T-cell (primary cell): Measurements from ENCODE around the gene FGGY. TPM values are rescaled to one million over a fixed set of nuclear protein-coding genes. Genes with fewer than 3 reads are reported as not detected.

ENCODE experiments used
- ATAC-seq, 4 experiments: fragments of 200-7000 bp in 3 of 4; fragments of 150-1000 bp in 1 of 4; cut with Tn5 transposase; replicated peaks in 1 of 4; 1 replicate in 3 of 4; 2 replicates in 1 of 4; pipeline ENCODE4 v1.10.0; 2021; ENCODE audit warnings: moderate library complexity in 3 of 4, mild to moderate bottlenecking in 2 of 4, moderate number of reproducible peaks in 1 of 4
- CTCF ChIA-PET, 2 donors: fragments of 300-600 bp; sonication (Branson Sonifier 250); formaldehyde crosslinking; loops; one replicate each; lab custom pipeline; 2022; ENCODE audit warnings: antibody characterized with exemption in 2 of 2; lab: Charles Lee
- POLR2A ChIA-PET, 2 donors: fragments of 300-600 bp; sonication (Branson Sonifier 250); formaldehyde crosslinking; loops; one replicate each; lab custom pipeline; 2022; ENCODE audit warnings: antibody characterized with exemption in 2 of 2; lab: Charles Lee
- DNase-seq, 35 experiments: peaks; one replicate each; pipeline versions ENCODE4 v3.0.0 to v3.0.0-alpha.2; 2013 to 2023
- H3K27ac ChIP-seq: one replicate; pipeline ENCODE4 v1.5.1; 2013; ENCODE audit warnings: low read length
- H3K27me3 ChIP-seq, 2 experiments: replicated peaks in 1 of 2; 1 replicate in 1 of 2; 2 replicates in 1 of 2; pipeline versions ENCODE4 v1.6.1 to v1.7.0; 2013; ENCODE audit warnings: low read length in 1 of 2, mixed read lengths in 1 of 2; ENCODE audit not compliant: control insufficient read depth in 2 of 2, insufficient read depth in 2 of 2; ENCODE audit errors: extremely low read depth in 1 of 2
- H3K36me3 ChIP-seq, 2 donors: 1 replicate in 1 of 2; 2 replicates in 1 of 2; pipeline versions ENCODE4 v1.6.1 to v1.7.0; 2013; ENCODE audit warnings: low read length in 1 of 2; ENCODE audit not compliant: control insufficient read depth in 2 of 2, insufficient read depth in 1 of 2; ENCODE audit errors: extremely low read depth in 1 of 2
- H3K4me1 ChIP-seq, 2 experiments: 1 replicate in 1 of 2; 2 replicates in 1 of 2; pipeline versions ENCODE4 v1.6.1 to v1.7.0; 2013; ENCODE audit warnings: low read length in 2 of 2, mixed read lengths in 1 of 2; ENCODE audit not compliant: insufficient read depth in 2 of 2, control insufficient read depth in 1 of 2; ENCODE audit errors: extremely low read depth in 1 of 2
- H3K4me3 ChIP-seq, 2 donors: 1 replicate in 1 of 2; 2 replicates in 1 of 2; pipeline versions ENCODE4 v1.5.1 to v1.7.0; 2013; ENCODE audit warnings: mild to moderate bottlenecking in 2 of 2, low read length in 1 of 2, moderate library complexity in 1 of 2; ENCODE audit not compliant: control insufficient read depth in 1 of 2; ENCODE audit errors: extremely low read depth in 1 of 2
- H3K9me3 ChIP-seq: 2 replicates; pipeline ENCODE4 v1.7.0; 2013
- H3K27ac Mint-ChIP-seq, 2 donors: one replicate each; pipeline ENCODE4 v1.8.0; 2020 to 2021; ENCODE audit warnings: mild to moderate bottlenecking in 2 of 2, mixed read lengths in 2 of 2
- H3K27me3 Mint-ChIP-seq, 2 donors: one replicate each; pipeline ENCODE4 v1.8.0; 2021 to 2022; ENCODE audit warnings: mixed read lengths in 2 of 2
- H3K36me3 Mint-ChIP-seq: one replicate; pipeline ENCODE4 v1.8.0; 2021; ENCODE audit warnings: mixed read lengths
- H3K4me1 Mint-ChIP-seq, 3 donors: one replicate each; pipeline ENCODE4 v1.8.0; 2020 to 2022; ENCODE audit warnings: mixed read lengths in 3 of 3, mild to moderate bottlenecking in 1 of 3
- H3K4me3 Mint-ChIP-seq, 3 donors: one replicate each; pipeline ENCODE4 v1.8.0; 2020 to 2022; ENCODE audit warnings: mild to moderate bottlenecking in 3 of 3, mixed read lengths in 3 of 3, moderate library complexity in 3 of 3
- H3K9me3 Mint-ChIP-seq, 3 donors: one replicate each; pipeline ENCODE4 v1.8.0; 2020 to 2022; ENCODE audit warnings: mixed read lengths in 3 of 3
- WGBS: methylation state at CpG from one replicate; pipeline ENCODE4 v1.1.5; 2013; ENCODE audit warnings: missing lambda C conversion rate; ENCODE audit not compliant: insufficient coverage; 5-methylcytosine and 5-hydroxymethylcytosine counted together
- total RNA-seq, 35 experiments: library from RNA in 6 of 35; stranded (reverse) in 6 of 35; fragments of 120-200 nt in 1 of 35; gene quantifications; one replicate each; pipeline versions ENCODE4 v1.2.1 to v1.2.4 and lab custom pipeline; 2013 to 2026

The FGGY gene
- total RNA-seq, 5 donors from 2014 or later (not counting 1 experiment from before 2014, with no cell fraction given), result 7.8 to 21.7 (median 12.6) TPM

DNA sequence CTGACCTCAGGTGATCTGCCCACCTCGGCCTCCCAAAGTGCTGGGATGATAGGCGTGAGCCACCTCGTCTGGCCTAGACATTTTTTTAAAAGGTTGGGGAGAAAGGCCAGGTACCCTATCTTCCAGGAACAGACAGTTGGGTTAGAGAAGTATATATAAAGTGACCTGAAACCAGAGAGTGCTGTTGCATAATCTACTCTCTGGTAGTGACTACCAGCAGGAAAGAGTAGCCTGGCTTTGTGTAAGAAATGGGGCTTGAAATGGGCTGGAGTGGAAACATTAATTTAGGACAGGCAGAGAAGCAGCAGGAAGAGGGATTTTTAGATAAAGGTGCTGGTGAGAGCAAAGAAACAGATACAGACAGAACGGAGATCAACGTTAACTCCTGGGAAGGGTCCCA is 392.1 kb downstream of the FGGY start:
- ChIA-PET CTCF (no interaction called here), POLR2A (no interaction called here)
- Mint-ChIP-seq H3K4me1 (no peaks in the 10 kb centered on the region), H3K36me3 (no peaks in the 10 kb centered on the region), H3K9me3 (no peaks in the 10 kb centered on the region), H3K27ac (no peak overlapping the region), H3K4me3 (no peak overlapping the region), H3K27me3 (no peaks in the 10 kb centered on the region)
- H3K27ac ChIP-seq, result no peak overlapping the region
- H3K9me3 ChIP-seq, result no peaks in the 10 kb centered on the region
- DNase-seq, result no peak
- H3K27me3 ChIP-seq, result no peaks in the 10 kb centered on the region
- ATAC-seq, result no peak
- no peak overlapping the region for H3K4me3 ChIP-seq
- 100% methylated on average over 3 of the region's 5 CpGs for WGBS
- no peaks in the 10 kb centered on the region for H3K4me1 ChIP-seq
- H3K36me3 ChIP-seq, result no peaks in the 10 kb centered on the region

DNA sequence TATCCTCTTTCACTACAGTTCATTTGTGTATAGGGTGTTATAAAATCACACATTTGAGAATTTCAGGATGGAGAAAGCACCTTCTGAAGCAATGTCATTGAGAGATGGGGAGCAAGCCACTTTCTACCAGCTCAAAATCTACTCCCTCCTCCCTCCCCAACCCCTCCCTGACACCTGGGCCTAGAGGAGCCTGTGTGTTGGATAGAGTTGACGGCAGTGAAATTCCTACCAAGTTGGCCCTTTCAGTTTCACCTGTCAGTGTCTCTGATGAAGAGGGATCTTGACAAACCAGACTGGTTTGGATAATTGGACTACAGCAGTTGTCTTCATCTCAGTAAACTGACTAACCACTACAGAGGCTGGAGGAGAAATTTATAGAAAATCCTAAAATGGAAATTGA is 392.8 kb downstream of the FGGY start:
- no peak overlapping the region for H3K4me3 ChIP-seq
- no peaks in the 10 kb centered on the region for H3K4me1 ChIP-seq
- no peak overlapping the region for H3K27ac Mint-ChIP-seq
- no peaks in the 10 kb centered on the region for H3K27me3 ChIP-seq
- no peaks in the 10 kb centered on the region for H3K27me3 Mint-ChIP-seq
- POLR2A ChIA-PET, result no interaction called here
- no peaks in the 10 kb centered on the region for H3K4me1 Mint-ChIP-seq
- ATAC-seq, result no peak
- no peak for DNase-seq
- H3K36me3 ChIP-seq, result no peaks in the 10 kb centered on the region
- H3K9me3 Mint-ChIP-seq, result no peaks in the 10 kb centered on the region
- H3K36me3 Mint-ChIP-seq, result no peaks in the 10 kb centered on the region
- H3K4me3 Mint-ChIP-seq, result no peak overlapping the region
- WGBS, result no CpG with 5 or more reads among the region's 1 CpG
- H3K27ac ChIP-seq, result no peak overlapping the region
- CTCF ChIA-PET, result interaction anchor here in 1 of 2 donors (1.0 kb wide), 1 partner anchor 949 kb away, joined by 3 read pairs; no protein-coding TSS in a partner anchor
- H3K9me3 ChIP-seq, result no peaks in the 10 kb centered on the region

DNA sequence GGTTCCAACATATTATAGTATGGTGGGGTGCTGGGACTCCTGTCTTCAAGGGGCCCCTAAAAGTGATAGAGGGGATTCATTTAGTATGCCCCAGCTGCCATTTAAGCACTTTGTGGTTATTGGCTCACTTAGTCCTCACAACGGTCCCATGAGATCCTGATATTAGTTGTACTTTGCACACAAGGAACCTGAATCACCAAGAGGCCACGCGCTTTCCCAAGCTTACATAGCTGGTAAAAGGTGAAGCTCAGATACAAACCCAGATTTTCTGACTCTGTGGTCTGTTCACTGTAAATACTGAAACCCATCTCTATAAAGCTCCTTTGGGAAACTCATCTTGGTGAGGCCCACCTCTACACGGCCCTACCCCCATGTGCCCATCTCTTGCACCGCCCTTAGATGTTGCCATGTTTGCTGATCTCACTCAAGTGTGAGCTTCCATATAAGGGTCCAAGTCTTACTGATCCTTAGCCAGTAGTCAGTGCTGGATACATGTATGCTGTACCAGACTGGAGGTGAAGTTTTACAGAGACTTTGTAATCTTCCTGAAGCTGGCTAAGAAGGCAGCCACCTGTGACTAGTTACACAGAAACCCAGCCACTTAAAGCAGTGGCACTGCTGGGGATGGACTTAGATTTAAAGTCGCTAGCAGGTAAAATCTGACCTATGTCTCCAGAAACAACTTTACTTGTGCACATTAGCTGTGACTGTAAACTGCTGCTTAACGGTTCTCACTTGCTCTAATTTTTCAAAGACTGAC is 393.5 kb downstream of the FGGY start:
- no peak overlapping the region for H3K4me3 ChIP-seq
- no peak overlapping the region for H3K27ac ChIP-seq
- H3K36me3 ChIP-seq, result no peaks in the 10 kb centered on the region
- Mint-ChIP-seq H3K9me3 (no peaks in the 10 kb centered on the region), H3K4me3 (no peak overlapping the region), H3K27ac (no peak overlapping the region), H3K27me3 (no peaks in the 10 kb centered on the region), H3K4me1 (no peaks in the 10 kb centered on the region), H3K36me3 (no peaks in the 10 kb centered on the region)
- ATAC-seq (no peak), DNase-seq (no peak)
- ChIA-PET POLR2A (no interaction called here), CTCF (interaction anchor here in 1 of 2 donors (1.0 kb wide), 1 partner anchor 949 kb away, joined by 3 read pairs; no protein-coding TSS in a partner anchor)
- H3K4me1 ChIP-seq, result no peaks in the 10 kb centered on the region
- WGBS, result 77% methylated on average over 6 of the region's 7 CpGs
- no peaks in the 10 kb centered on the region for H3K27me3 ChIP-seq
- no peaks in the 10 kb centered on the region for H3K9me3 ChIP-seq

DNA sequence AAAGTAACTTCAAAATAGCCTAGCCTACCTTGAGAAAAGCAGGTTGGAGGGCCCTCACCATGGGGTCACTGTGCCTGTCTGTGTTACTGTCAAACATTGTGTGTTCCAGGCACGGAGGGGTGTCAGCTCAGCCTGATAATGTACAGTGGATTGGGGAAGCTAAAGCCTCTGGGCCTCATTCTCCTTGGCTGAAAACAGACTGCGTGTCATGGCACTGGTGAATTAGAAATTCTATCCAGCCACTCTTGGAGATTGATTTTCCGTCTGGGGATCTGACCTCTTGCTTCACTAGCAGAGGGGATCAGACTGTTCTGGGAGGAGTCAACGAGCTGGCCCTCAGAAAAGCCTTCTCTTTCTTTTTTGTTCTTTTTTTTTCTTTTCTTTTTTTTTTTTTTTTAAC is 394.4 kb downstream of the FGGY start:
- H3K27me3 ChIP-seq, result no peaks in the 10 kb centered on the region
- H3K4me3 Mint-ChIP-seq, result no peak overlapping the region
- no peak overlapping the region for H3K27ac ChIP-seq
- H3K4me1 Mint-ChIP-seq, result peaks cover 0 to under 1% (median 0%) of the 10 kb centered on the region in 3 donors
- no peak overlapping the region for H3K4me3 ChIP-seq
- CTCF ChIA-PET, result interaction anchor here in 1 of 2 donors (0.7 kb wide), 1 partner anchor 928 kb away, joined by 3 read pairs; no protein-coding TSS in a partner anchor
- no peaks in the 10 kb centered on the region for H3K36me3 Mint-ChIP-seq
- no peaks in the 10 kb centered on the region for H3K36me3 ChIP-seq
- H3K9me3 ChIP-seq, result no peaks in the 10 kb centered on the region
- POLR2A ChIA-PET, result no interaction called here
- DNase-seq, result no peak
- H3K9me3 Mint-ChIP-seq, result no peaks in the 10 kb centered on the region
- no peaks in the 10 kb centered on the region for H3K27me3 Mint-ChIP-seq
- WGBS, result 100% methylated on average over 2 of the region's 4 CpGs
- ATAC-seq, result no peak
- no peak overlapping the region for H3K27ac Mint-ChIP-seq
- no peaks in the 10 kb centered on the region for H3K4me1 ChIP-seq

DNA sequence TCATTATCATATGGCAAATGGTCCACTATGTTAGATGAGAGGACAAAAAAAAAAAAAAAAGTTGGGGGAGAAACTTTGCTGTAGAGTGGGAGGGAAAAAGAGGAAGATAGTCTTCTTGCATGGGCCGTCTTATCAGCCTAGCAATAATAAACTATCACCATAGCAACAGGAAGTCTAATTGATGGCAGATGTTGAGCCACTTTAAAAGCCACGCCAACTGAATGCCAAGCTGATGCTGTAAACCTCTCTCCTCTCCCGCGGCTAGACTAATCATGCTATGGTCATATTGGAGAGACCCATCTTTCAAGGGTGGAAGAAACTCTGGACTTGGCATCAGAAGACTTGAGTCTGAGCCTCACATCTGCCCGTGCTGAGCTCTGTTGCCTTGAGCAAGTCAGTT is 395.7 kb downstream of the FGGY start:
- DNase-seq (no peak), ATAC-seq (no peak)
- ChIA-PET CTCF (interaction anchor here in 1 of 2 donors (1.2 kb wide), 1 partner anchor 10 kb away, joined by 4 read pairs; no protein-coding TSS in a partner anchor), POLR2A (no interaction called here)
- Histone ChIP-seq H3K4me3 (no peak overlapping the region), H3K36me3 (no peaks in the 10 kb centered on the region), H3K4me1 (peaks cover 0 to 8% of the 10 kb centered on the region in 2 experiments), H3K27ac (no peak overlapping the region), H3K27me3 (no peaks in the 10 kb centered on the region), H3K9me3 (no peaks in the 10 kb centered on the region)
- H3K27ac Mint-ChIP-seq, result no peak overlapping the region
- H3K4me3 Mint-ChIP-seq, result no peak overlapping the region
- no peaks in the 10 kb centered on the region for H3K27me3 Mint-ChIP-seq
- peaks cover 13 to 14% (median 13%) of the 10 kb centered on the region in 3 donors for H3K4me1 Mint-ChIP-seq
- H3K36me3 Mint-ChIP-seq, result no peaks in the 10 kb centered on the region
- WGBS, result 69% methylated on average over 2 of the region's 5 CpGs
- H3K9me3 Mint-ChIP-seq, result no peaks in the 10 kb centered on the region

DNA sequence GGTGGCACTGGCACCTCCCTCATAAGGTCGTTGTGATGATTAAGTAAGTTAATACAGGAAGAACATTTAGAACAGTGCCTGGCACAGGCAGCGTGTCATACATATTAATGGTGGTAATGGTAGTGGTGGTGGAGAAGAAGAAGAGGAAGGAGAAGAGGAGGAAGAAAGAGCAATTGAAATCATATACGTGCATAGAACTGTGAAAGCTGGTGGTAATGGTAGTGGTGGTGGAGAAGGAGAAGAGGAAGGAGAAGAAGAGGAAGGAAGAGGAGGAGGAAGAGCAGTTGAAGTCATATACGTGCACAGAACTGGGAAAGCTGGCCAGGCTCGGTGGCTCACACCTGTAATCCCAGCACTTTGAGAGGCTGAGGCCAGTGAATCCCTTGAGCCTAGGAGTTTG is 396.5 kb downstream of the FGGY start:
- peaks cover 0 to 10% of the 10 kb centered on the region in 2 experiments for H3K4me1 ChIP-seq
- no peaks in the 10 kb centered on the region for H3K36me3 Mint-ChIP-seq

More for the DNA sequence above, 396.5 kb downstream of the FGGY start:
- Histone ChIP-seq H3K4me3 (no peak overlapping the region), H3K9me3 (no peaks in the 10 kb centered on the region), H3K27me3 (no peaks in the 10 kb centered on the region), H3K27ac (no peak overlapping the region), H3K36me3 (no peaks in the 10 kb centered on the region)
- H3K27me3 Mint-ChIP-seq, result no peaks in the 10 kb centered on the region
- WGBS, result 96% methylated on average over 4 of the region's 5 CpGs
- CTCF ChIA-PET, result interaction anchor here in 1 of 2 donors (1.2 kb wide), 1 partner anchor 9 kb away, joined by 4 read pairs; no protein-coding TSS in a partner anchor
- POLR2A ChIA-PET, result no interaction called here
- ATAC-seq, result no peak
- H3K4me1 Mint-ChIP-seq, result peaks cover 18 to 20% (median 18%) of the 10 kb centered on the region in 3 donors
- no peak for DNase-seq
- no peak overlapping the region for H3K4me3 Mint-ChIP-seq
- no peak overlapping the region for H3K27ac Mint-ChIP-seq
- no peaks in the 10 kb centered on the region for H3K9me3 Mint-ChIP-seq
